ENCODE data around the gene GYG2.

DNA sequence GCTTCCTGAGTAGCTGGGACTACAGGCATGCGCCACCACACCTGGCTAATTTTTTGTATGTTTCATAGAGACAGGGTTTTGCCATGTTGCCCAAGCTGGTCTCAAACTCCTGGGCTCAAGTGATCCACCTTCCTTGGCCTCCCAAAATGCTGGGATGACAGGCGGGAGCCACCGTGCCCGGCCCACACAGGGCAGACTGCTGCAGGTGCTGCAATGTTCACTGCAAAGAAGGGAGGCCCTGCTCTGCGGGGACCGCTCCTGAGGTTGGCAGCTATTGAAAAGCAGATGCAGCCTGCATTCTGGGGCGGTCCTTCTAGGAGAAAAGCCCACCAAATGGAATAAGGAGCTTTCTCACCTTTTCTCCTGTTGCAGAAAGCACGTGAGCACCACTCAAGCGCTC is 95.4 kb downstream of the GYG2 start:
- TF ChIP-seq TOX (CRISPR knock-in tag; IDR thresholded peaks at IDR 0.05; ENCODE audit: borderline replicate concordance) (no peak), PATZ1 (CRISPR knock-in tag; IDR thresholded peaks at IDR 0.05; ENCODE audit: borderline replicate concordance) (no peak), ISL1 (CRISPR knock-in tag; IDR thresholded peaks at IDR 0.05) (no peak), ZFP3 (CRISPR knock-in tag; IDR thresholded peaks at IDR 0.05) (no peak), TCF4 (CRISPR knock-in tag; IDR thresholded peaks at IDR 0.05; ENCODE audit: borderline replicate concordance) (no peak)
